GM18498 (cell line): ENCODE measurements around the gene ZNF496.
"Not testable (repeated sequence)": the region's sequence is repeated elsewhere in the genome, so short reads cannot be mapped to it uniquely, and the experiment has no call there.

Experiments
- ATAC-seq: cut with Tn5 transposase; IDR thresholded peaks from one replicate; pipeline ENCODE4 v1.9.1; 2021; ENCODE audit warnings: mild to moderate bottlenecking, moderate library complexity; ENCODE audit not compliant: unreplicated experiment

ZNF496 gene

GRCh38 chr1:247360116-247360898 is 28.6 kb upstream of the ZNF496 start:
- ATAC-seq = no peak

DNA sequence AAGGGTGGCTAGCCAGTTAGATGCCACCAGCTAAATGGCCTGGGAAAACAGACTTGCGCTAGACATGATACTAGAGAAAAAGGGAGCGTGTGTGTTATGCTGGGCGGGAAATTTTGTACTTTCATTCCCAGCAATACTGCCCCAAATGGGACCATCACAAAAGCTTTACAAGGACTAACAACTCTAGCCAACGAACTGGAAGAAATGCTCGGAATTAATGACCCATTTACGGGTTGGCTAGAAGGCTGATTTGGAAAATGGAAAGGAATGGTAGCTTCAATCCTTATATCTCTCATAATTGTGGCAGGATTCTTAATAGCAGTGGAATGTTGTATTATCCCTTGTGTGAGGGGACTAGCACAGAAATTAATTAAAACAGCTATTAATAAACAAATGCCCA is 27.9 kb upstream of the ZNF496 start:
- ATAC-seq = no peak

- no peak for ATAC-seq
Measured at GRCh38 chr1:247358920-247359319, 27.3 kb upstream of the ZNF496 start.

DNA sequence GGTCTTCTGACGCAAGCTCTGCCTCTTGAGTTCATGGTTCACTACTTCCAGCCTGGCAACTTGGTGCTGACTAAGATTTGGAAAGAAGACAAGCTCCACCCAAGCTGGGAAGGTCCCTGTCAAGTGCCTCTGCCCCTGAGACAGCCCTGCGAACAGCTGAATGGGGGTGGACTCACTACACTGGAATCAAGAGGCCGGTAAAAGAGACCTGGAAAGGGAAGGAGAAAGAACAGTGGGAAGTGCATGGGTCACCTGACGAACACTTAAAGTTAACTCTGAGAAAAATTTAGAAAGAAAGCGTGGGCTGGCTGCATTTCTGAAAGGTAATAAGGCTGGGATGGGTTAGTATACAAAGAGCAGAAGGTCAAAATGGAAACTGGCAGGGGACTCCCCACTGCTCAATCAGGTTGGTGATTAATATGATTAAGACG is 26.1 kb upstream of the ZNF496 start:
- ATAC-seq = peak; percentile 91

- ATAC-seq = no peak
Measured at GRCh38 chr1:247357052-247357780, 25.5 kb upstream of the ZNF496 start.

DNA sequence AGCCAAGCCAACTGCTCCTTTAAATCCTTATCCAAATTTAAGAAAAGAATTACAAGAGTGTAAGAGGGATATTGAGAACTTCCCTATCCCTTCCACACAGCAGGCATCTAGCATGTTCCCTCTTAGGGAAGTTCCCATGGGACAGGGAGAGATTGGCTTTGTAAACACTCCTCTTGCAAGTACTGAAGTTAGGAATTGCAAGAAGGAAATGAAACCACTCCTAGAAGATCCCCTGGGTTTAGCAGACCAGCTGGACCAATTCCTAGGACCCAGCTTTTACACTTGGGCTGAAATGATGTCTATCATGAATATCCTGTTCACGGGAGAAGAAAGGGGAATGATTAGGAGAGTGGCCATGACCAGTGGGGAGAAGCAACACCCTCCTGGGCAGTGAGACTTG is 23.5 kb upstream of the ZNF496 start:
- not testable (repeated sequence) for ATAC-seq

DNA sequence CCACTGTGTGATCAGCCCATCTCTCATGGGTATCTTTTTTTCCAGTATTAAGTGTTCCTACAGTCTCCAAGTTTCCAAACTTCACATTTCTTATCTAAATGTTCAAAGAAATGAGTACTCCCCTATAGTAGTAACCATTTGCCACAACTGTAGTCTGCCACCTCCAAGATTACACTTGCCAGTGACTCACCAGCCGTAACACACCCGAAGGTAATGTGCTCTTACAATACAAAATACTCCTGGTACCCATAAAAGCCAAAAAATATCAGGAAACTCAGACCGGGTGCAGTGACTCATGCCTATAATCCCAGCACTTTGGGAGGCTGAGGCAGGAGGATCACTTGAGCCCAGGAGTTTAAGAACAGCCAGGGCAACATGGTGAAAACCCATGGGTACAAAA is 20.5 kb upstream of the ZNF496 start:
- no peak for ATAC-seq

DNA sequence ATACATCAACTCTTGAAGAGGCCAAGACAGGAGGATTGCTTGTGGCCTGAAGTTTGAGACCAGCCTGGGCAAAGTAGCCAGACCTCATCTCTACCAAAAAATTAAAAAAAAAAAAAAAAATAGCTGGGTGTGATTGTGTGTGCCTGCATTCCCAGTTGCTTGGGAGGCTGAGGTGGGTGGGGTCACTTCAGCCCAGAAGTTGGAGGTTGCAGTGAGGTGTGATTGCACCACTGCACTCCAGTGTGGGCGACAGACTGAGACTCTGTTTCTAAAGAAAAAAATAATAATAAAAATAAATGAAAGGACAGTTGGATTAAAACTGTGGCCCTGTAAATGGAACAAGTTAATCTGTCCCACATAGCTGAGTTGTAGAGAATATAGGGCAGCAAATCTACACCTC is 18.9 kb upstream of the ZNF496 start:
- ATAC-seq = no peak

- ATAC-seq = no peak
Measured at GRCh38 chr1:247347477-247348222, 16.0 kb upstream of the ZNF496 start.

DNA sequence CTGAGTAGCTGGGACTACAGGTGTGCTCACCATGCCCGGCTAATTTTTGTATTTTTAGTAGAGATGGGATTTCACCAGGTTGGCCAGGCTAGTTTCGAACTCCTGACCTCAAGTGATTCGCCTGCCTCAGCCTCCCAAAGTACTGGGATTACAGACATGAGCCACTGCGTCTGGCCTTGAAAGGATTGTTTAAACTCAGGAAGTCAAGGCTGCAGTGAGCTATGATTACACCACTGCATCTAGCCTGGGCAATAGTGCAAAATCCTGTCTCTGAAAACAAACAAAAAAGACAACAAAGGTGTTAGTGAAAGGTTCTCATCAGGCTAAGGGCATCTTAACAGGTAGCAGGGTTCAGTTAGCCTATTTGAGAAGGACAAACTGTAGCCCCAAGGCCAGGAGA is 14.2 kb upstream of the ZNF496 start:
- ATAC-seq = no peak

DNA sequence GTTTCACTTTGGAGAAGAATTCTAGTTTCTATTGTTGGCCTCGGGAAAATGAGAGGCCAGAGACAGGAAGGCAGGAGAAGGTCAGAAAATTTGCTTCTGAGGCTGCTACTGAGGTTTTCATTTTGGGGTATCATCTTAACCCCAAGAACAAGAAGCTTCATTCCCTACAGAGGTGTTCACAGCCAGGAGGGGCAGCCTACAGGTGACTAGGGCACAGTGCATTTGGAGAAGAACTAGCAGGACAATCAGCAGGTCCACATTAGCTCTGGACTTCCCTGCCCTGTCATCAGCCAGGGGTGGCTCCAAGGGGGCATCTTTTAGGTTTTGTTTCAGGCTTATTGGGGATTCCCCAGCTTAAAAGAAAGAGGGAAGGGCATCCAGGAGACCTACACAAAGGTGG is 12.1 kb upstream of the ZNF496 start:
- no peak for ATAC-seq

DNA sequence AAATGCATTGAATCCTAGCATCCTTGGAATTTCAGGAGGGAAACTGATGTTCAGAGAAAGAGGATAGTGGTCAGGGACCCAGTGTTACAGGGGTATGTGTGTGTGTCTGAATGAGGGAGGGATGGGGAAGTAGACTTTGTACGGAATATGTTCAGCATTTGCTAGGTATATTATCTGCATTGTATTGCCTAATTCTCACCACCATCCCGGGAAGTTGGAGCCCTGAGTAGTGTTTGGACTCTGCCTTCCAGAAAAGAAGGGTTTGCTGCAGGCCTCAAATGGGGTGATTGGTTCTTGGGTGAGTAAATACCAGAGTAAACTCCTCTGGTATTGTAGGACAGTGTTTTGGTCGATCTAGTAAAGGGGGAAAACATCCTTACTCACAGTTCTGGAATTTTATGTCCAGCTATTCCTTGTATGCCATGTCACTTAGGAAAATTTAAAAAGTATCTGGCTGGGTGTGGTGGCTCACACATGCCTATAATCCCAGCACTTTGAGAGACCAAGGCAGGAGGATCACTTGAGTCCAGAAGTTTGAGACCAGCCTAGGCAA is 7.1 kb upstream of the ZNF496 start:
- no peak for ATAC-seq

GRCh38 chr1:247337961-247338360 is 6.3 kb upstream of the ZNF496 start:
- ATAC-seq = no peak

DNA sequence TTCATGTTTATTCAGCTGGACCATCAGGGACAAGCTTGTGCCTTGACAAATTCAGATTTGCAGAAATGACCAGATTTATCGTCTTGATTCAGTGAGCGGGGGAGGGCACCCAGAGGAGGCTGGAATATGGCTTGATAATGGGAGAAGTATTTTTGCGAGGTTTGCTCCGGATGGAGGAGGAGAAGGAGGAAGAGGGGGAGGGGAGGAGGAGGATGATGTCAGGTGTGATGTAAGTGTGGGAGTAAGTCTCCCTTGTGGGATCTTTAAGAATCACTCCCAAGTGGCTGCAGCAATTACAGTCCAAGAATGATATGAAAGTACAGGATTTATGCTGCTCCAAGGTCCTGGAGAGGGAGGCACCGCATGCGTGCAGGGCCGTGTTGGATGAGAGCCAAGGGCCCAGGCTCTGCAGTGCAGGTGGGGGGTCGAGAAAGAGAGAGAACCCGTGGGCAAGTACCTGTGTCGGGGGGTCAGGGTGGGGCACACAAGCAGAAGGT is 5.6 kb upstream of the ZNF496 start:
- ATAC-seq = no peak

GRCh38 chr1:247336390-247336789 is 4.7 kb upstream of the ZNF496 start:
- no peak for ATAC-seq

DNA sequence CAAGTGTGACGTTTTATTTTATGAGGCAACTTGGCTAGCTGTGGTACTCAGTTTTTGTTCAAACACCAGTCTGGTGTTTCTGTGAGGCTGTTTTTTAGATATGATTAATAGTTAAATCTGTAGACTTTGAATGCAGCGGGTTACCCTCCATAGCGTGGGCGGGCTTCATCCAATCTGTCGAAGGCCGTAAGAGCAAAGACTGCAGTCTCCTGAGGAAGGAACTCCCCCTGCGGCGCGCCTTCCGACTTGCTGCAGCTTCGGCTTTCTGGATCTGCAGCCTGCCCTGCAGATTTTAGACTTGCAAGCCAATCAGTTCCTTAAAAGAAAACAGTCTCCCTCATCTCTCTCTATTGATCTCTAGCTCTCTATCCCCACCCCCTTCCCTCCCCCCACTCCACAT is 4.2 kb upstream of the ZNF496 start:
- ATAC-seq = no peak

DNA sequence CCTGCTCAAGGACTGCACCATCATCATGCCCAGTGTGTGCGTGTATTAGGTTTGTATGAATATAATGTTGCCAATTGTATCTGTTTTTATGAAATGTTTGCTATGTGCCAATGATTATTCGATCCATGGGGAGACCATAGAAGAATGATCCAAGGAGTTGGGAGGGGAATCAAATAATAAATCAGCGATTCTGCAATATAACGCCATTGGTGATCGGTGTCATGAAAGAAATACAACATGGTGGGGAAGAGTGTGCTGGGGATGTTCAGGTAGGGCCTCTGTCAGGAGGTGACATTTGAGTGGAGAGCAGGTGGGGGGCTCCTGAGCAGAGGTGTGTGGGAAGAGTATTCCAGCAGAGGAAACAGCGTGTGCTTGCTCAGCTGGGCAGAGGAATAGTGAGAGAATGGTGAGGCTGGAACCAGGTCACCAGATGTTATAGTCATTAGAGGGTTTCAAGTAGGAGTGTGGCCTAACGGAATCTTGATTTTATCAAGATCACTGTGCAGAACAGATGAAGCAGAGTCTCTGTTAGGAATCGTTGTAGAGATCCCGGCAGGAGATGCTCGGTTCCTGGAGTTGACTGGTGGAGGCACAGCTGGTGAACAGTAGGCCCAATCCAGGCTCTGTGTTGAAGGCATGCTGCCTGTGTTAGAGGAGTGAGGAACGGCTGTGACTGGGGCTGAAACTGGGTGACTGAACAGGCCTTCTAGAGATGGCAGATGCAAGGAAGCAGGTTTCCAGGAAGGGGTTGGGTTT is 2.9 kb upstream of the ZNF496 start:
- ATAC-seq = no peak

GRCh38 chr1:247332623-247333361 is 1.1 kb upstream of the ZNF496 start:
- no peak for ATAC-seq

DNA sequence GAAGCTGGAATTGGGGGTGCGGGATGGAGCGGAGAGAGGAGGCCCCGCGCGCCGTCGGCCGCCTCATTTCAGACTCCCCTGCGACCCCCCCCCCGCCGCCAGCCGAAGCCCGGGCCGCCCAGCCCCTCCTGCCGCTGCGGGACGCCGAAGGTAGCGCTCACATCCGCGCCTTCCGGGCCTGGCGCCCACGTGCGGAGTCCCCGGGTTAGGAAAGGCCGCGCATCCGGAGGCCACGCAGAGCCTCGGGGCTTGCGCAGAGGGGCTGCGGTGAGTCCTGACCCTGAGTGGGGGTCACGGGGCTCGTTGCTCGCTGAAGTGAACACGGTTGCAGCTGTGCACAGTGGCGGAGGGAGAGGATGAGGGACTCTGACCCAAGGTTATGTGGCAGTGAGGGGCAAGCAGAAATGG is 552 bp upstream of the ZNF496 start:
- ATAC-seq = peak; percentile 46

- peak; percentile 66 for ATAC-seq
Measured at GRCh38 chr1:247331172-247331524, 519 bp downstream of the ZNF496 start.
